ENCODE measurements around the gene TTBK1.

- TF ChIP-seq CTCF (conservative IDR thresholded peaks at IDR 0.05; ENCODE audit: low read depth, low read length) (no peak), EZH2 (IDR thresholded peaks at IDR 0.05; ENCODE audit: borderline replicate concordance, low read depth, low read length, poor library complexity, severe bottlenecking) (no peak)
Measured at GRCh38 chr6:43298565-43299337, 55.5 kb downstream of the TTBK1 start.

Measured in A673 (cell line).